PC-9 (cell line): ENCODE measurements around the gene ARL8A. TPM values are rescaled to one million over a fixed set of nuclear protein-coding genes. Genes with fewer than 3 reads are reported as not detected.

Experiments
- BruUV-seq: library from RNA; stranded (reverse); fragments of 400-500 nt; replicated peaks from 2 replicates; lab custom pipeline; 2021; lab: Mats Ljungman, UMichigan
- CTCF ChIA-PET: fragments of 300-600 bp; sonication (Branson Sonifier 250); formaldehyde crosslinking; loops from one replicate; lab custom pipeline; 2022; ENCODE audit warnings: antibody characterized with exemption; lab: Charles Lee
- POLR2A ChIA-PET: fragments of 300-600 bp; sonication (Branson Sonifier 250); formaldehyde crosslinking; loops from one replicate; lab custom pipeline; 2022; ENCODE audit warnings: antibody characterized with exemption; ENCODE audit not compliant: unreplicated experiment; lab: Charles Lee
- DNase-seq, 2 experiments: peaks; one replicate each; pipeline versions ENCODE4 v3.0.0 to v3.0.0-alpha.2; 2015 to 2022; ENCODE audit warnings: mixed read lengths in 1 of 2
- H2AFZ ChIP-seq: fragments of 200-600 bp; sonication (generic); 2 replicates; pipeline ENCODE4 v1.8.1; 2017; ENCODE audit warnings: antibody characterized with exemption
- H3F3A ChIP-seq: fragments of 200-600 bp; sonication (generic); 2 replicates; pipeline ENCODE4 v1.8.1; 2017; ENCODE audit warnings: antibody characterized with exemption, mild to moderate bottlenecking, low read depth; ENCODE audit not compliant: insufficient read depth
- H3K27ac ChIP-seq: fragments of 200-600 bp; sonication (generic); 2 replicates; pipeline ENCODE4 v1.6.1; 2016; ENCODE audit warnings: mixed run types
- H3K27me3 ChIP-seq: fragments of 200-600 bp; sonication (generic); 2 replicates; pipeline ENCODE4 v1.6.1; 2016; ENCODE audit warnings: low read depth, mixed run types; ENCODE audit not compliant: insufficient read depth
- H3K36me3 ChIP-seq: fragments of 200-600 bp; sonication (generic); 2 replicates; pipeline ENCODE4 v1.6.1; 2016; ENCODE audit warnings: low read depth, mixed run types
- H3K4me1 ChIP-seq: fragments of 200-600 bp; sonication (generic); replicated peaks from 2 replicates; pipeline ENCODE4 v1.6.1; 2016; ENCODE audit warnings: mixed run types; ENCODE audit not compliant: insufficient read depth
- H3K4me2 ChIP-seq: fragments of 200-600 bp; sonication (generic); 2 replicates; pipeline ENCODE4 v1.6.1; 2017; ENCODE audit warnings: mixed run types
- H3K4me3 ChIP-seq: fragments of 200-600 bp; sonication (generic); 2 replicates; pipeline ENCODE4 v1.6.1; 2016; ENCODE audit warnings: mixed run types
- H3K79me2 ChIP-seq: fragments of 200-600 bp; sonication (generic); 2 replicates; pipeline ENCODE4 v1.6.1; 2017; ENCODE audit warnings: low read depth, mixed run types
- H3K9me2 ChIP-seq: fragments of 200-600 bp; sonication (generic); 2 replicates; pipeline ENCODE4 v1.8.1; 2017; ENCODE audit warnings: mild to moderate bottlenecking; ENCODE audit not compliant: insufficient read depth
- H3K9me3 ChIP-seq: fragments of 200-600 bp; sonication (generic); 2 replicates; pipeline ENCODE4 v1.8.1; 2016; ENCODE audit warnings: low read depth; ENCODE audit not compliant: insufficient read depth
- H4K20me1 ChIP-seq: fragments of 200-600 bp; sonication (generic); 2 replicates; pipeline ENCODE4 v1.8.1; 2017; ENCODE audit not compliant: insufficient read depth
- CTCF ChIP-seq: fragments of 200-600 bp; sonication (generic); conservative IDR thresholded peaks from 2 replicates; pipeline ENCODE4 v1.6.1; 2017; ENCODE audit warnings: mixed run types, antibody characterized with exemption, mild to moderate bottlenecking, moderate library complexity
- EZH2 ChIP-seq: fragments of 200-600 bp; sonication (generic); IDR thresholded peaks from 2 replicates; pipeline ENCODE4 v1.8.0; 2017; ENCODE audit warnings: antibody characterized with exemption, low read depth
- intact Hi-C: fragments of 100-400 bp; cut with micrococcal nuclease; formaldehyde crosslinking; loops from one replicate; pipeline ENCODE4 v1.10.0; 2022; ENCODE audit not compliant: unreplicated experiment
- total RNA-seq: library from RNA; stranded (reverse); gene quantifications from 2 replicates; pipeline ENCODE4 v1.2.3, GENCODE V29; 2021

Gene ARL8A
- total RNA-seq, 1 experiment from 2014 or later = 42.6 TPM

GRCh38 chr1:202101184-202101583, 43.4 kb downstream of the ARL8A start:
- Histone ChIP-seq H3K4me1 (peaks cover 35% of the 10 kb centered on the region), H3F3A (peaks cover 23% of the 10 kb centered on the region), H3K79me2 (no peaks in the 10 kb centered on the region), H3K9me3 (no peaks in the 10 kb centered on the region), H3K4me2 (no peak overlapping the region), H2AFZ (no peak overlapping the region), H3K27ac (no peak overlapping the region), H3K36me3 (no peaks in the 10 kb centered on the region), H4K20me1 (no peaks in the 10 kb centered on the region), H3K4me3 (no peak overlapping the region), H3K27me3 (no peaks in the 10 kb centered on the region), H3K9me2 (no peaks in the 10 kb centered on the region)
- no peak for DNase-seq
- TF ChIP-seq EZH2 = no peak
- no peak for TF ChIP-seq CTCF
- ChIA-PET POLR2A (no interaction called here), CTCF (interaction anchor here (0.6 kb wide), 1 partner anchor 16 kb away, joined by 9 read pairs; no protein-coding TSS in a partner anchor)
- no TSS peak for BruUV-seq
- intact Hi-C loops = loop anchor here (10.0 kb wide), 1 partner anchor 386 kb away; no protein-coding TSS in a partner anchor

GRCh38 chr1:202093858-202094257, 50.7 kb downstream of the ARL8A start:
- no peaks in the 10 kb centered on the region for H3K27me3 ChIP-seq
- H3K9me2 ChIP-seq = no peaks in the 10 kb centered on the region
- no peaks in the 10 kb centered on the region for H3K79me2 ChIP-seq
- intact Hi-C loops = no loop called here
- no peak overlapping the region for H3K4me2 ChIP-seq
- H3K4me1 ChIP-seq = no peaks in the 10 kb centered on the region; the same call in 1 of the 2 replicates
- no peak overlapping the region for H2AFZ ChIP-seq
- no TSS peak for BruUV-seq
- no peak for TF ChIP-seq EZH2
- no peak for TF ChIP-seq CTCF
- no peak for DNase-seq
- H3F3A ChIP-seq = peaks cover 9% of the 10 kb centered on the region; the same call in 1 of the 2 replicates
- no peaks in the 10 kb centered on the region for H3K36me3 ChIP-seq
- POLR2A ChIA-PET = interaction anchor here (0.6 kb wide), 1 partner anchor 11 kb away, joined by 5 read pairs; no protein-coding TSS in a partner anchor
- H3K27ac ChIP-seq = no peak overlapping the region
- no peaks in the 10 kb centered on the region for H3K9me3 ChIP-seq
- CTCF ChIA-PET = no interaction called here
- H3K4me3 ChIP-seq = no peak overlapping the region
- H4K20me1 ChIP-seq = no peaks in the 10 kb centered on the region

- Histone ChIP-seq H3K27ac (no peak overlapping the region), H3K9me2 (no peaks in the 10 kb centered on the region), H3F3A (peaks cover 19% of the 10 kb centered on the region; the same call in 1 of the 2 replicates), H3K9me3 (no peaks in the 10 kb centered on the region), H3K4me1 (peaks cover 27% of the 10 kb centered on the region), H3K4me2 (no peak overlapping the region), H2AFZ (no peak overlapping the region), H3K36me3 (no peaks in the 10 kb centered on the region), H3K79me2 (no peaks in the 10 kb centered on the region), H4K20me1 (no peaks in the 10 kb centered on the region), H3K27me3 (no peaks in the 10 kb centered on the region), H3K4me3 (no peak overlapping the region)
- no peak for TF ChIP-seq EZH2
- no peak; the same call in 1 of the 2 replicates for TF ChIP-seq CTCF
- CTCF ChIA-PET = no interaction called here
- POLR2A ChIA-PET = no interaction called here
- BruUV-seq = no TSS peak
- peak in 1 of 2 experiments; percentile 34 for DNase-seq
- intact Hi-C loops = no loop called here
Observed at GRCh38 chr1:202090994-202091393, 53.5 kb downstream of the ARL8A start.
